DMS53 treated with DMSO at 0.1 percent for 48 hours (cell line): ENCODE results near the gene GP2.

Experiments
- DNase-seq: peaks from one replicate; lab custom pipeline; 2025; ENCODE audit not compliant: unreplicated experiment; lab: John Stamatoyannopoulos, UW

The GP2 gene

GRCh38 chr16:20327444-20328041 is at the start of gene GP2:
Gene GP2 (minus strand): TSS chr16:20327513. CDS start chr16:20326431, 1,082 bp downstream.
- peak; percentile 1 for DNase-seq

GRCh38 chr16:20372701-20373100 is 45.4 kb upstream of the GP2 start:
- no peak for DNase-seq

- no peak for DNase-seq
These were observed 42.2 kb upstream of the GP2 start for GRCh38 chr16:20369452-20370054.

- no peak for DNase-seq
These were observed 36.7 kb upstream of the GP2 start for GRCh38 chr16:20364051-20364450.

GRCh38 chr16:20363191-20363590 is 35.9 kb upstream of the GP2 start:
- DNase-seq, result no peak

GRCh38 chr16:20359997-20360396 is 32.7 kb upstream of the GP2 start:
- no peak for DNase-seq

- DNase-seq, result no peak
These were observed 27.9 kb upstream of the GP2 start for GRCh38 chr16:20355114-20355782.

GRCh38 chr16:20353379-20353778 is 26.1 kb upstream of the GP2 start:
- no peak for DNase-seq

- no peak for DNase-seq
These were observed 25.3 kb upstream of the GP2 start, which contains the start of gene UMOD for GRCh38 chr16:20352615-20353014. Gene UMOD (minus strand): TSS chr16:20352715. CDS start chr16:20350737, 1,978 bp downstream.

GRCh38 chr16:20349615-20350014 is 22.3 kb upstream of the GP2 start:
- DNase-seq, result no peak

GRCh38 chr16:20348365-20349185 is 21.3 kb upstream of the GP2 start:
- DNase-seq, result peak; percentile 24

GRCh38 chr16:20347666-20348364 is 20.5 kb upstream of the GP2 start:
- DNase-seq, result no peak

- no peak for DNase-seq
These were observed 17.3 kb upstream of the GP2 start for GRCh38 chr16:20344611-20345010.

GRCh38 chr16:20339744-20340143 is 12.4 kb upstream of the GP2 start:
- DNase-seq, result no peak

GRCh38 chr16:20336955-20337354 is 9.6 kb upstream of the GP2 start:
- DNase-seq, result no peak

- no peak for DNase-seq
These were observed 7.1 kb upstream of the GP2 start for GRCh38 chr16:20334396-20334795.

GRCh38 chr16:20333120-20333519 is 5.8 kb upstream of the GP2 start:
- no peak for DNase-seq

GRCh38 chr16:20332411-20332810 is 5.1 kb upstream of the GP2 start:
- DNase-seq, result no peak

- DNase-seq, result no peak
These were observed 4.3 kb upstream of the GP2 start for GRCh38 chr16:20331635-20332034.

- DNase-seq, result no peak
These were observed 2.3 kb upstream of the GP2 start for GRCh38 chr16:20329392-20330138.
